Right renal cortex interstitium (tissue), 3 donors: Measurements from ENCODE around the gene GLIS1. TPM values are rescaled to one million over a fixed set of nuclear protein-coding genes. Genes with fewer than 3 reads are reported as not detected.

Source experiments
- DNase-seq, 3 donors: peaks; one replicate each; pipeline ENCODE4 v3.0.0-alpha.2; 2013; ENCODE audit warnings: low read depth in 3 of 3, low spot score in 2 of 3
- polyA plus RNA-seq, 3 donors: library from polyadenylated mRNA; unstranded; fragments of 120-200 nt; gene quantifications; one replicate each; pipeline ENCODE4 v1.2.1, GENCODE V29; 2013; ENCODE audit not compliant: insufficient read length in 3 of 3

Gene GLIS1
- polyA plus RNA-seq, 3 donors, result 1.5 to 1.9 (median 1.7) TPM

DNA sequence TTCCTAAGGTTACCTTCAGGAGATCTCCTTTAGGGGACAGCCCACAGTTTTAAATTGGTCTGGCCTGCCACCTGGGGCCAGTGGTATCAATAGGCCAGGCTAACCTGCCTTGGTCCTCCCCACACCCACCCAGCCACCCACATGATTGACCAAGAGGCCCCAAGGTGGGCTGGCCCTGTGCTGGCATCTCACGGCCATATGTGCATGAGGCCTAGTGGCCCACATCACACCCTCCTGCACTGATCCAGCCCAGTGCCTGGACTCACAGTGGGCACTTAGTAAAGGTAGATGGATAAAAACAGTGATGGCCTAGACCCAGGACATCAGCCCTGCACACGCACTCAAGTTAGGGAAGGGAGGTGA, 197.7 kb downstream of the GLIS1 start:
- no peak for DNase-seq

DNA sequence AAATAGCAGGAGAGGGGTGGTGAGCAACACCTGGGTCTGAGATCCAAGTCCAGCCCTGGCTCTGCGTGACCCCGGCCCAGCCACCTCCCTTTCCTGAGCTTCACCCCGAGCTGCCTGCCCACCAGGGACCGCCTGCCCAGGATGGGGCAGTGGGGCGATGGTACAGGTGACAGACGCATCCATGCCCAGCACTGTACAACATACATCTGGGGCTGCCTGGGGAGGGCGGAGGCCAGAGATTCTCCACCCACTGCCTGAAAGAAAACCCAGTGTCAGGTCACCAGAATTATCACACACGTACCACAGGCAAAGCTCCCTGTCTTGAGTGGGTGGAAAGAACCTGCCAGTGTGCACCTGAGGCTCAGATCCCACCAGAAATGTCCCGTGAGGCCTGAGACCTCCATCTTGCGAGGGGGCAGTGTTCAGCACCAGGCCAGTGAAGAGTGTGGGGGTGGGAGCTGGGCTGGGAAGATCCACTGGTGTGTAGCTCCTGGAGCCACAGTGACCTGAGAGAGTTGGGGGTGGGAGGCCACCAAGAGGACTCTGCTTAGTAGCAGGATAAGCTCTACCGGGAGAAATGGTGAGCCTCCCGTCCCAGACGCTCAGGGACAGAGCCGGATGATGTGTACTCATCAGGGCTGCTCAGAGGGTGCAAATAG, 198.2 kb downstream of the GLIS1 start:
- DNase-seq, result no peak

DNA sequence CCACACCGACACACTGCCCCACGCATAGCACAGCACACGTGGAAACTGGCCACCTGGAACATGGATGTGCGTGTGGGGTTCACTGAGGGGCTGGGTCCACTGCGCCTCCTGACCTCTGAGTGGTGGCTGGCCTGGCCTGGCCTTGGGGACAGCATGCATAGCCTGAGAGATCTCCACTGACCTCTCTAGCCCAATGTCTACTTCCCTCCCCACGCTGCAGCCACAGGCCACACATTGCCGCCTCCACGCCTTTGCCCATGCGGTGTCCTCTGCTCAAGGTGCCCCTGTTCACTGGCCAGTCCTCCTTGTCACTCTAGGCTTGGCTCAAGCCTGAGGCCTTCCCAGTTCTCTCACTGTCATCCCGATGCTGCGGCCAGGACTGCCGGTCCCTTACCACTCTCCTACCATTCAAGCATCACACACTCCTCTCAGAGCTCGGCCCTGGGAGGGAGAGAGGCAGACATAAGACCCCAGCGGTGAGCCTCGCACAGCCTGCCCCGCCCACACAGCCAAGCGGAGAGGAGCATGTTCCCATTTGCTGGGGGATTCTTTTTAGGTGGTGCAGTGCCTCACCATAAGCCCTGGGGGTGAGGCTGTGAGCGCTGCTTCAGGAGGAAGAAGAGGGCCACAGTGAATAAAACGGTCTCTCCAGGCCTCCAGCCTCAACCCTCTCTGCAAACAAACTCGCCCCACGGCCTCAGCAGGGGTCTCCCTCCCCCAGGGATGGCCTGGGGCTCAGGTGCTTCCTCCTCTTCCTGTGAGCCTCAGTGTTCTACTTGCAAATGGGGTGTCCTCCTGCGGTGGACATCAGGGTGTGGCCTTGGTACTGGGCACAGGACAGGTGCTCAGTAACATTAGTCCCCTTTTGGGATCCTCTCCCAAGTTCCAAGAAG, 199.0 kb downstream of the GLIS1 start:
- DNase-seq, result no peak

DNA sequence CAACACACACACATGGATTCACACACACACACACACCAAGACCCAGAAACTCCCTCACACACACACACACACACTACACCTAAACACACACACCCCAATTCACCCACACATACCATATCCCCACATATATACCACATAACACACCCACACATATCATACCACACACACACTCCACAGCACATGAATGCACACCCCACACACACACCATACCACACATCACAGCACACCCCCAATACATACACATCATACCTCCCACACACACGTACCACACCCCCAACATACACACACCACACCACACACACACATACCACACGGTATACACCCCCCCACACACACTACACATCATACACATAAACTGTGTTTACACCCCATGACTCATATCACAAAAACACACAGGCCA, 199.7 kb downstream of the GLIS1 start:
- no peak for DNase-seq

DNA sequence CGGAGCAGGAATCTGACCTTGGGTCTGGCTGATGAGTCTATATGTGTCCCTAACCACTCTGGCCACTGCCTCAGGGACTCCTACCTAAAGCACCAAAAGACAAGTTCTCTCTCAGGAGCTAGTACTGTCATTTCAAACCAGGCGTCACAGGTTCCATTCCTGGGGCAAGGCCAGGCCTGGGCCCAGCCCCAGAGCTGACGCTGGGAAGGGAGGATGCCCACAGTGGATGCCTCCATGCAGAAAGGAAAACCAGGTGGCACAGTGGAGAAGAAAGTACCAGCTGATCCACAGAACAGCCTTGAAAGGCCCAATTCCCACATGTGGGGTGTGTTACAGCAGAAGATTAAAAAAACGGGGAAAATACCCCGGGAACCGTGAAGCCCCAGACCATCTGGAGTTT, 202.4 kb downstream of the GLIS1 start:
- DNase-seq, result no peak

DNA sequence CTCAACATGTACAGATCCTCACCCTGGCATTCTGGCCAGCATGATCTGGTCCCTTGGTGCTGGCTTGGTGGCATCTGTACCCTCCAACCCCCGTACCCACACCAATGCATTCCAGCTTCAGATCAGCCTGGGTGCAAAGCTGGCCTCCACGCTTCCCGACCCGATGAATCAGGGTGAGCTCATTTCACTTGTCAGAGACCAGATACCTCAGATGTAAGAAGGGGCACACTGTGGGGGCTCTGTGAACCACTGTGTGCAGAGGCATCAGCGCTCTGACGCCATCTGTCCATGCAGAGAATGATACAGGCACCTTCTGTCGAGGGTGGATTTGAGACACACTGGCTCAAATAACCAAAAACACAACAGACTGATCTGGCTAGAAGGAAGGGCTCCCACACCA, 203.1 kb downstream of the GLIS1 start:
- no peak for DNase-seq

DNA sequence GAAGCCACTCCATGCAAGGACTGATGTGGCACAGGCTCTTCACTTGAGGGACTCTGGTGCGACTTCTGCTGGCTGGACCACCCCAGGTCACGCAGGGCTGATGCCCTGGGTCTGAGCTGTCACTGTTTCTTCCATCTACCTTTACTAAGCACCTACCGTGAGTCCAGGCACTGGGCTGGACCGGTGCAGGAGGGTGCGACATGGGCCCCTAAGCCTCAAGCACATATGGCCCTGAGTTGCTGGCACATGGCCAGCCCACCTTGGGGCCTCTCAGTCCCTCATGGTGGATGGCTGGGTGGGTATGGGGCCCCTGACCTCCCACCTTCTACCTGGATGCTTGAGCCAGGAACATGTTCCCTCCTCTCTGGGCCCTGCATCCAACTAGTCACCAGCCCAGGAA, 203.7 kb downstream of the GLIS1 start:
- DNase-seq, result no peak

DNA sequence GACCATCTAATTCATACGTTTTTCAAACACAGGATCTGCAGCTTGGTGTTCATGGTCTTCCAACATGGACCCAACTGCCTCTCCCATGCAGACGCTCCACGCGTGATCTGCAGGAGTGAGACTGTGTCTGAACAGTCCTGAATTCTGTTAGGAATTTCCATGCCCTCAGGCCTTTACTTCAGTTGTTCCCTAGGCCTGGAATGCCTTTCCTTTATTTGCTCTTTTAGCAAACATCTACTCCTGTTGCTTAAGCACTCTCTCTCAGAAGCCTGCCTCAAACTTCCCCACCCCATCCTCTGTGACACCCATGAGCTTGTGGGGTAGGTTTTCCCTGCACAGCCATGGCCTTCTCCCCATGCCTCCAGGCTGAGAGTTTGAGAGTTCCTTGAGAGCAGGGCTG, 206.1 kb downstream of the GLIS1 start:
- no peak for DNase-seq

DNA sequence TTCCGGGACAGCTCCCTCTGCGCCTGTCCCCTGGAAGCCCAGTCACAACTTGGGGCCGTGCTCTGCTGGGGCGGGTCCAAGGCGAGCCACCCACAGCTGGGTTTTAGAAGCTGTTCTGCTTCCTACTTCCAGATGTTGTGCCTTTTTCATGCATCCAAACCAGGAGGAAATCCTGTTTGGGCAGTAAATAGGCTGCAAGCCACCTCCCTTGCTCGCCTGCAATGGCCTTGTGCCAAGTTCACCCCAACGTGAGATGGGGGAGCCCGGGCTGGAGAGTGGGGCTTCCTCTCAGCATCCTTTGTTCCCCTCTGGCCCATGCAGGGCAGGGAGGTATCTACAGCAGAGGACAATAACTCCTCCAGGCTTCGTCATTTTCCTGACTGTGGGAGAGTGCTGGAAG, 206.6 kb downstream of the GLIS1 start:
- DNase-seq, result no peak

DNA sequence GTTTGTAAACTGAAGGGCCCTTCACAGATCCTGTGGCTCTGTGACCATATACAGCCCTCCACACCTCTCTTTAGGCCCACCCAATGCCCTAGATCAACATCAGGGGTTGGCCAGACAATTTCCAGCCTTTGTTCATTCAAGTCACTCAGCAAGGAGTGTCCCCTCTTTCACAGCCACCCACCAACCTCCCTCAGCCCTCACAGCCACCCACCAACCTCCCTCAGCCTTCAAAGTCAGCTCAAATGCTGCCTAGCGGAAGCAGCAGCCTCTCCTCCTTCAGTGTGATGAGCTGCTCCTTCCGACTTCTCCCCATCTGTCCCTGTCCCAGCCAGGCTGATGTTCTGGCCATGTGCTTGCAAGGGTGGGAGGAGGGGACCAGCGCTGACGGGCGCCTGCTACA, 208.4 kb downstream of the GLIS1 start:
- no peak for DNase-seq

DNA sequence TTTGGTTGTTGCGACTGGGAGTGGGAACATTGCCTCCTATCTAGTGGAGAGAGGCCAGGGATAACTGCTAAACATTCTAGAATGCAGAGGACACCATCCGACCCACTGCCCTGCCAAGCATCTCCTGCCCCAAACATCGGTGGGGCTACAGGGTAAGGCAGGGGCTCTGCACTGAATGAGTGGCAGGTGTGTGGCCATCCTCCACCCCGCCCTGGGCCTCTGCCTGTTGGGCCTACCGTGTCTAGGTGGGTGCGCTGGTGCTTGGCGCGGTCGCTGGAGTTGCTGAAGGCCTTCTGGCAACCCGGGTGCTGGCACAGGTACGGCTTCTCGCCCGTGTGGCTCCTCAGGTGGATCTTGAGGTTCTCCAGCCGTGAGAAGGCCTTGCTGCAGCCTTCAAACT, 209.4 kb downstream of the GLIS1 start:
- no peak for DNase-seq

DNA sequence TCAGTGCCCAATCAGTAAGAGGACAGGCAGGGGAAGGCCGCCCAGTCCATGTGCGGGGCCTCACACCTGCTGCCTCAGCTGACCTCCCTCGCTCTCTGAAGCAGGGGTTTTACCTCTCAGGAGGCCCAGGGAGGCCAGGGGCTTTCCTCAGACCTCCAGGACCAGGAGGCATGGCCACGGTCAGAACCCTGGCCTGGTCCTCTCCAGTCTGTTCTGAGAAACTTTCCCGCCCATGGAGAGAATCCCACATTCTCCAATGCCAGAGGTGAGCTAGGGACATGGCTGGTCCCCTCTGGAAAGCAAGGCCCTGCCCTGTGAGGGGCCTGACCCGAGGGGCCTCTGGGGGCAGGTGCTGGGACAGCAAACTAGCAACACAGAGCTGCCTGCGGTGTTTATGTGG, 211.6 kb downstream of the GLIS1 start:
- no peak for DNase-seq

DNA sequence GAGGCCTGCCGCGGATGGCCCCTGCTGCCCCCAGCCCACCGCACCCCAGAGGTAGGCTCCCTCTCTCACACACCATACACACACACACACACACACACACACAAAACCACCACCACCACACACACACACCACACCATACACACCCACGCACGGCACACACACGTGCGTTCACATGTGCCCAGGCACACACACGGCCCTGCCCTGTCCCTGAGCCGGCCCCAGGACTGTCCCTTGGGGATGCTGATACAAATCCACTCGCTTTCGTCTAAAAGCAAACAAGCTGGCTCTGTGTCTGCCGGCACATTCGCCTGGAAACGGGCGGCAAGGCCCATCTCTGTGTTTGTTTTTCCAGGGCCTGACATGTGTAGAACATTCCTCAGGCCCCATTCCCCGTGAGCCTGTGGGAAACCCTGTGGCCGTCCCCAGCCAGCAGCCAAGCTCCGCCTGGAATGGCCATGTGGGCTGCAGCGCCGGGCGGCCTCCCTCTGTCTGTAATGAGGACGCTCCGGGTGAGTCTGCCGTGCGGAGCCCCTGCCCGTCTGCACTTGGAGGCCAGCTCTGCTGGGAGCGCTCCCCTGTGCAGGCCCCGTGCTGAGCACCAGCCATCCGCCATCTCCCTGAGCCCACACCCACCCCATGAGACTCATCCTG, 212.4 kb downstream of the GLIS1 start:
- no peak for DNase-seq

DNA sequence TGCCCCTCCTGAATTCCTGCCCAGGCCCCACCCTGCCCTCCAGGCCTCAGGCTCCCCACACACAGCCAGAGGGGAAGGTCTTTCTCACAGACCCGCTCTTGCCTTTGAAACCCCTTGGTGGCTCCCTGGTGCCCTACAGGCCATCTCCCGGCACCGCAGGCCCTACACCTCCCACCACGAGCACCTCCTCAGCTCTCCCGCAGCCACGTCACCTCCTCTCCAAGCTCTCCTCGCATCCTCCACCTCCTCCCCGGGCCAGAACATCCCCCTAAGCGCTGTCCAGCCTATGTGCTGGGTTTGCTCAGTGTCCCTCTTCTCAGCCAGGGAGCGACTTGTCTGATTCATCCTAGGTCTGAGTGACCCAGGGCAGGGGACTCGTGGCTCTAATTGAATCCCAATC, 213.4 kb downstream of the GLIS1 start:
- DNase-seq, result no peak

DNA sequence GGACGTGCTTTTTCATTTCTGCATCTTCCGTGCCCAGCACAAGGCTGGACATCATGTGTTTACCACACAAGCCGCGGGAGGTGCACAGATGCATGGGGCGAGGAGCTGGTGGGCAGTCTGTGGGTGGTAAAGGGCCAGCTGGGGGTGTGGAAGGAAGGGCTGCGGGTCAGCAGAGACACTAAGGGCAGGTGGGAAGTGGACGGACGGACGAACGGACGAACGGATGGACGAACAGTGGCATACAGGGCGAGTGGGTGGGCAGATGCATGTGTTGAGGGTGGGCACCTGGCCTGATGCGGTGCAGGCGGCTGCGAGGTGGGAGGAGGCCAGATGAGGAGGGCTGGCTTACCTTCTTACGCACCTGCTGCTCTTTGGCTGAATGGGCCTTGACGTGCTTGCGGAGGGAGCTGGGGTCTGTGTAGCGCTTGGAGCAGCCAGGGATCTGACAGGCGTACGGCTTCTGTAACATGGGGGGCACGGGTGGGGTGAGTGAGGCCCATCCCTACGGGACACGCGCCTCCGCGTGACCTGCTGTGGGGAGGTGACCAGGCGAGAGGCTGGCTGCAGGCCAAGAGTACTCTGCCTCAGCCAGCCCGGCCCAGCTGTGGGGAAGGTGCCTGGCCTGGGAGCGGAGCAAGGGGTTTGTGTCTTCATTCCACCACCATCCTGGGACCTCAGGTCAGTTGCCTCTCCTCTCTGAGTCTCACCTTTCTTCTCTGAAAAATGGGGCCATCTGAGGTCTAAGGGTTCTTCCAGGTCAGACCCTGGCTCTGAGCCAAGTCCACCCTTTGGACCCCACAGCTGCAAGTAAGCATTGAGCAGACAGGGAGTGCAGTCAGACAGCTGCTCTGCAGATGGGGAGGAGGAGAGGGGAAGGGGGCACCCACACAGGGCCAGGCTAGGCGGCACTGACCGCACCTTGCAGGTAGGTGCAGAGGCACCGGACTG, 214.3 kb downstream of the GLIS1 start:
- no peak for DNase-seq

DNA sequence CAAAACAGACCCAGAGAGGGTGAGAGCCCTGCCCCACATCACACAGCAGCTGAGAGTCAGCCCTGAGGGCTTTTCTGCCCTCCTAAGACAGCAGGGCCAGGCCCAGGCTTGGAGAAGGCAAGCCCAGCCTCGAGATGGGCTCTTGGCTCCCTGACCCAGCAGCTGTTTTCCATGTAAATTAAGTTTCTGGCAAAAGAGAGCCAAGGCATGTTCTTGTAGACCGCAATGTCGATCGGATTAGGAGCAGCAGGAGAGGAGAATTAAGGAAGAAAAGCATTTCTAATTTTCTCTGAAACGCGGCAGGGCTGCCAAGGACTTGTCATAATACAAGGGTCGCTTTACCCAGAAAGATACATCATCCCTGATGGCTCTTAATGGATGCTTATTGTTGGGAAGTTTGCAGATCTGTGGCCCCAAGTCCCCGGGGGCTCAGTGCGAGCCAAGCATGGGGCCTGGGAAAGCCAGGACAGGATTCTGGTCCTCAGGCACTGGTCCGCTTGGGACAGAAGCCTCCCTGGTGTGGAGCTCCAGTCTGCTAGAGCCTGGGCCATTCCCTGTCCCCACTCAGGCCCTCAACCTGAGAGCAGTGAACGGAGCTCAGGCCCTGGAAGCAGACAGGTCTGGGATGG, 216.9 kb downstream of the GLIS1 start:
- DNase-seq, result no peak

DNA sequence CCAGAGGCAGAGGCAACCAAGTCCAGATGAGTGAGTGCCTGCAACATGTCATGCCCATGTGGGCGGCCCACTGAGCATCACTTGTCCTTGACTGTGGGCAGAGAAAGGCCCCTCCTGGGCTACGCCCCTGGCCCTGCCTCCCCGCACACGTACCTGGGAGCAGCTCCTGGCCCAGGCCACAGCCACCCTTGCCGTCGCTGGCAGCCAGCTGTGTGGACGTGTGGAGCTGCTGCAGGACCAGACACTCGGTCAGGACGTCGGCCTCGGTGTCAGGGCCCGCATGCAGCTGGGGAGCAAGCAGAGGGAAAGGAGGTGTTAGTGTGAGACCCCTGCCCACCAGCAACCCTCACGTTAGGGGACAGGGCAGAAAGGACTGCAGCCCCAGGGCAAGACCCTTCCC, 218.5 kb downstream of the GLIS1 start:
- no peak for DNase-seq

DNA sequence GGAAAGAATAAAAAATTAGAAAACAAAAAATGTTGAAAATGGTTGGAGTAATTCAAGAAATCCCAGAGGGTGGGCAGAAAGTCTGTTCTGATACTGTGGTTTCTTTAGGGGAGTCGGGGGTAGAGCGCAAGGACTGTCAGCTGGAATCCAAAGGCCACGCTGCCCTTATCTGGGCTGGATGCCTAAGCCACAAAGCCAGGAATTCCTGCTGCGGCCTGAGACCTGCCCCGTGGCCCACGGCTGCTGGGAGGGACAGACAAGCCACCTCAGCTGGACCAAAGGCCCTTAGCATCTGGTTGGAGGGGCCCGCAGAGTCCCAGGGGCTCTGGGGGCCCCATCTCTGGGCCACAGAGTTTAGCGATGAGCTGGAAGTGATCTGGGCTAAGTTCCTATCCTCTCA, 219.5 kb downstream of the GLIS1 start:
- DNase-seq, result no peak

DNA sequence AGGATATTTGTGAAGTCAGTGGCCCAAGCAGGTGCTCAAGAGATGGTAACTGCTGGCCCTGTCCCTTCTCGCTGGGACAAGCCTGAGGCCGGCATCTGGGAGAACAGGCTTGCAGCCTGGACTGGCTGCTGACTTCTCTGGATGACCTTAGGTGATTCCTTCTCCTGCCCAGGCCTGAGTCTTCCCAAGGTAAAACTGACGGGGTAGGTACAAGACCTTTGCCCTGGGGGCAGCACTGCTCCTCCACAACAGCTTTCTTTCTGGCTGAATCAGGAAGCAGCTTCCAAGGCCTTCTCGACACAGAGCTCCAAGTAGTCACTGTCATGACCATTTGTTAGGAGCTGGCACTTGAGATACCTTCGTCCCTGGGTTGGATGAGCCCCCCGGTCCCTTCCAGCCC, 220.2 kb downstream of the GLIS1 start:
- DNase-seq, result no peak

DNA sequence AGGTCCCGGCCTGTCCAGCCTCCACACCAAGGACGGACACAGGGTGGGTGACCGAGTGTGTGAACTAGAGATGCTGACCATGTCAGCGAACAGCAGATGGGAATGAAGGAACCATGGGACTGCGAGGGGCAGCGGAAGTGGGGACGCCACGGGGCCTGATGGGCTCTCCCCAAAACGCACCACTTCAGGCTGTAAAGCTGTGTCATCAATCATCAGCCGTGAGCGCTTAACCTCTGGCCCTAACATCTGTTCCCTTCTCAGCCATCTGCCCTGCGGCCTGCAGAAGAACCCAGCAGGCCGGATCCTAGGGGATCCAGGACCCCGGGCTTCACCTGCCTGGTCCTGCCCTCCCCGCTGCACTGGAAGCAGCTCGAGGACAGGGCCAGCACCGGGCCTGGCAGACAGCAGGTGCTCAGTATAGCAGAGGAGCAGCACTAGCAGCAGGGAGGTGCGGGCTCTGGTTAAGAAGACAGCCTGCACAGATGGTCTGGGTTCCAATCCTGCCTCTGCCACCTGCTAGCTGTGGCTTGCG, 221.1 kb downstream of the GLIS1 start:
- no peak for DNase-seq
